Astrocyte of the cerebellum (primary cell): Measurements from ENCODE around the gene MEGF10.

Experiments
- DNase-seq: peaks from one replicate; pipeline ENCODE4 v3.0.0-alpha.2; 2011; ENCODE audit warnings: low read depth
- H3K4me3 ChIP-seq: 2 replicates; pipeline ENCODE4 v1.5.1; 2011; ENCODE audit warnings: mild to moderate bottlenecking, low read depth, low read length, moderate library complexity
- CTCF ChIP-seq: IDR thresholded peaks from 2 replicates; pipeline ENCODE4 v1.5.1; 2012; ENCODE audit warnings: low read length, low read depth, moderate library complexity, mild to moderate bottlenecking; ENCODE audit errors: missing control alignments
- in situ Hi-C: cut with HindIII; loops from 2 replicates; pipeline ENCODE4 v1.10.0; 2017; ENCODE audit warnings: low sequenced_read_pairs

Gene MEGF10

GRCh38 chr5:127418974-127419682 lies 128.5 kb downstream of the MEGF10 start:
- no peak for TF ChIP-seq CTCF
- DNase-seq: no peak
- in situ Hi-C loops: no loop called here

GRCh38 chr5:127419683-127420257 lies 129.2 kb downstream of the MEGF10 start:
- DNase-seq: no peak
- in situ Hi-C loops: no loop called here
- no peak for TF ChIP-seq CTCF

More at GRCh38 chr5:127418974-127419682, 128.5 kb downstream of the MEGF10 start:
- no peak overlapping the region for H3K4me3 ChIP-seq

GRCh38 chr5:127420758-127421157 lies 130.2 kb downstream of the MEGF10 start:
- TF ChIP-seq CTCF: no peak
- in situ Hi-C loops: no loop called here
- DNase-seq: no peak
- no peak overlapping the region for H3K4me3 ChIP-seq

More at GRCh38 chr5:127419683-127420257, 129.2 kb downstream of the MEGF10 start:
- H3K4me3 ChIP-seq: no peak overlapping the region

GRCh38 chr5:127421471-127421870 lies 130.9 kb downstream of the MEGF10 start:
- no peak for DNase-seq
- in situ Hi-C loops: no loop called here

GRCh38 chr5:127423173-127423798 lies 132.7 kb downstream of the MEGF10 start:
- in situ Hi-C loops: no loop called here
- no peak for TF ChIP-seq CTCF

More at GRCh38 chr5:127421471-127421870, 130.9 kb downstream of the MEGF10 start:
- TF ChIP-seq CTCF: no peak
- H3K4me3 ChIP-seq: no peak overlapping the region

GRCh38 chr5:127425037-127425436 lies 134.4 kb downstream of the MEGF10 start:
- in situ Hi-C loops: no loop called here
- no peak for DNase-seq
- H3K4me3 ChIP-seq: no peak overlapping the region
- TF ChIP-seq CTCF: no peak

More at GRCh38 chr5:127423173-127423798, 132.7 kb downstream of the MEGF10 start:
- DNase-seq: no peak
- H3K4me3 ChIP-seq: no peak overlapping the region
